AG10803 (cell line): Measurements from ENCODE around the gene RAG2.

Experiments used
- DNase-seq: peaks from one replicate; pipeline ENCODE4 v3.0.0; 2010; ENCODE audit warnings: low read depth
- H3K4me3 ChIP-seq: 2 replicates; pipeline ENCODE4 v1.5.1; 2011; ENCODE audit warnings: mild to moderate bottlenecking, low read length, control low read depth
- CTCF ChIP-seq: conservative IDR thresholded peaks from 2 replicates; pipeline ENCODE4 v1.5.1; 2011; ENCODE audit warnings: mild to moderate bottlenecking, low read length, control low read depth, inconsistent platforms

Gene RAG2

GRCh38 chr11:36598051-36598450 lies at the start of gene RAG2:
Gene RAG2, minus strand, starts transcription at chr11:36598236. Its CDS starts 4,068 bp downstream, at chr11:36594168.
- no peak for TF ChIP-seq CTCF
- H3K4me3 ChIP-seq = no peak within 1 kb of the TSS
- DNase-seq = no peak

- TF ChIP-seq CTCF = no peak
- H3K4me3 ChIP-seq = no peak overlapping the region
- no peak for DNase-seq
Measured at GRCh38 chr11:36638556-36638955, 40.5 kb upstream of the RAG2 start.

GRCh38 chr11:36635066-36635862 lies 37.2 kb upstream of the RAG2 start:
- no peak overlapping the region for H3K4me3 ChIP-seq
- no peak for DNase-seq

GRCh38 chr11:36631774-36632173 lies 33.7 kb upstream of the RAG2 start:
- H3K4me3 ChIP-seq = no peak overlapping the region
- TF ChIP-seq CTCF = no peak
- no peak for DNase-seq

More at GRCh38 chr11:36635066-36635862, 37.2 kb upstream of the RAG2 start:
- no peak for TF ChIP-seq CTCF

- DNase-seq = no peak
Measured at GRCh38 chr11:36628765-36629244, 30.8 kb upstream of the RAG2 start.

GRCh38 chr11:36628141-36628540 lies 30.1 kb upstream of the RAG2 start:
- TF ChIP-seq CTCF = no peak
- no peak overlapping the region for H3K4me3 ChIP-seq
- DNase-seq = no peak

More at GRCh38 chr11:36628765-36629244, 30.8 kb upstream of the RAG2 start:
- H3K4me3 ChIP-seq = no peak overlapping the region
- no peak for TF ChIP-seq CTCF

- no peak overlapping the region for H3K4me3 ChIP-seq
- no peak for DNase-seq
- TF ChIP-seq CTCF = no peak
Measured at GRCh38 chr11:36627471-36627870, 29.4 kb upstream of the RAG2 start.
